ENCODE data around the gene BRD8. TPM values are rescaled to one million over a fixed set of nuclear protein-coding genes. Genes with fewer than 3 reads are reported as not detected.

BRD8 gene
- total and polyA plus RNA-seq, 4 donors, result 23.3 to 80.1 (median 33.5) TPM

DNA sequence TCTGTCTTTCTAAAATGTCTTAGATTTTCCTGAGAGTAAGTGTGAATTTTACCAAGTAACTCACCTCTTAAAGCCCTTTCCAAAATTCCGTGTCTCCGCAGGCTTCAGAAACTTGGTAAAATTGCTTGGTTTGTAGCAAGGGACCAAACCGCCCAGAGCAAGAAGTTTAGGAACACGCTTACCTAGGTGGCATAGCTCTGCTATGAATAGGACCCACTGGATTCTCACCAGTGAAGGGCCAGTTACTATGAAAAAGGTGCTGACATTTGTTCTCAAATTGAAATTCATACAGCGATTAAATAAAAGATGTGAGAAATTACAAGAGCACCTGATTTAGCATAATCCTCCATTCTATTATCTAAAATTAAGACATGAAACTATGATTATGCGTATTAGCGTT lies 45.9 kb downstream of the BRD8 start:
- Histone ChIP-seq H3K36me3 (ENCODE audit: control insufficient read depth in 4 of 4, insufficient read depth in 4 of 4, low read length in 4 of 4) (no peaks in the 10 kb centered on the region), H3K4me3 (no peak overlapping the region), H3K9me3 (ENCODE audit: control insufficient read depth in 4 of 4, insufficient read depth in 3 of 4, low read length in 3 of 4) (no peaks in the 10 kb centered on the region), H3K27ac (ENCODE audit: low read depth in 1 of 2, low read length in 1 of 2) (no peak overlapping the region), H3K4me1 (ENCODE audit: control insufficient read depth in 5 of 5, insufficient read depth in 5 of 5, low read length in 5 of 5) (no peaks in the 10 kb centered on the region), H3K9ac (ENCODE audit: insufficient read depth in 1 of 2, low read length in 2 of 2) (no peak overlapping the region), H3K27me3 (ENCODE audit: control insufficient read depth in 3 of 3, insufficient read depth in 3 of 3, low read length in 2 of 3) (no peaks in the 10 kb centered on the region)
- ATAC-seq (ENCODE audit: insufficient read depth, low FRiP score) (no peak), DNase-seq (no peak)
- TF ChIP-seq CTCF (IDR thresholded peaks at IDR 0.05; ENCODE audit: control extremely low read depth, extremely low read depth), result no peak
- WGBS, 2 donors, result 92 to 94% methylated on average over 7 of the region's 7 CpGs

- DNase-seq (no peak), ATAC-seq (ENCODE audit: insufficient read depth, low FRiP score) (no peak)
- Histone ChIP-seq H3K9ac (ENCODE audit: insufficient read depth in 1 of 2, low read length in 2 of 2) (no peak overlapping the region), H3K9me3 (ENCODE audit: control insufficient read depth in 4 of 4, insufficient read depth in 3 of 4, low read length in 3 of 4) (no peaks in the 10 kb centered on the region), H3K27me3 (ENCODE audit: control insufficient read depth in 3 of 3, insufficient read depth in 3 of 3, low read length in 2 of 3) (no peaks in the 10 kb centered on the region), H3K36me3 (ENCODE audit: control insufficient read depth in 4 of 4, insufficient read depth in 4 of 4, low read length in 4 of 4) (no peaks in the 10 kb centered on the region), H3K27ac (ENCODE audit: low read depth in 1 of 2, low read length in 1 of 2) (no peak overlapping the region), H3K4me1 (ENCODE audit: control insufficient read depth in 5 of 5, insufficient read depth in 5 of 5, low read length in 5 of 5) (no peaks in the 10 kb centered on the region), H3K4me3 (no peak overlapping the region)
- no peak for TF ChIP-seq CTCF (IDR thresholded peaks at IDR 0.05; ENCODE audit: control extremely low read depth, extremely low read depth)
- WGBS, 2 donors, result 91 to 96% methylated on average over 6 of the region's 6 CpGs
Measured at GRCh38 chr5:138129347-138129746, 49.1 kb downstream of the BRD8 start.

GRCh38 chr5:138128334-138128733 lies 50.1 kb downstream of the BRD8 start:
- DNase-seq (no peak), ATAC-seq (ENCODE audit: insufficient read depth, low FRiP score) (no peak)
- no peaks in the 10 kb centered on the region for H3K36me3 ChIP-seq (ENCODE audit: control insufficient read depth in 4 of 4, insufficient read depth in 4 of 4, low read length in 4 of 4)
- H3K4me3 ChIP-seq, result no peak overlapping the region
- no peaks in the 10 kb centered on the region for H3K27me3 ChIP-seq (ENCODE audit: control insufficient read depth in 3 of 3, insufficient read depth in 3 of 3, low read length in 2 of 3)
- no peaks in the 10 kb centered on the region for H3K9me3 ChIP-seq (ENCODE audit: control insufficient read depth in 4 of 4, insufficient read depth in 3 of 4, low read length in 3 of 4)
- H3K4me1 ChIP-seq (ENCODE audit: control insufficient read depth in 5 of 5, insufficient read depth in 5 of 5, low read length in 5 of 5), result no peaks in the 10 kb centered on the region
- no peak overlapping the region for H3K9ac ChIP-seq (ENCODE audit: insufficient read depth in 1 of 2, low read length in 2 of 2)
- TF ChIP-seq CTCF (IDR thresholded peaks at IDR 0.05; ENCODE audit: control extremely low read depth, extremely low read depth), result no peak
- H3K27ac ChIP-seq (ENCODE audit: low read depth in 1 of 2, low read length in 1 of 2), result no peak overlapping the region
- WGBS, 2 donors, result 42 to 57% methylated on average over 5 of the region's 5 CpGs

GRCh38 chr5:138115254-138115653 lies 63.2 kb downstream of the BRD8 start:
- no peak for DNase-seq
- Histone ChIP-seq H3K36me3 (ENCODE audit: control insufficient read depth in 4 of 4, insufficient read depth in 4 of 4, low read length in 4 of 4) (no peaks in the 10 kb centered on the region), H3K9ac (ENCODE audit: insufficient read depth in 1 of 2, low read length in 2 of 2) (no peak overlapping the region), H3K9me3 (ENCODE audit: control insufficient read depth in 4 of 4, insufficient read depth in 3 of 4, low read length in 3 of 4) (no peaks in the 10 kb centered on the region), H3K4me1 (ENCODE audit: control insufficient read depth in 5 of 5, insufficient read depth in 5 of 5, low read length in 5 of 5) (peaks cover 0 to 5% (median 0%) of the 10 kb centered on the region in 5 donors), H3K27ac (ENCODE audit: low read depth in 1 of 2, low read length in 1 of 2) (no peak overlapping the region), H3K27me3 (ENCODE audit: control insufficient read depth in 3 of 3, insufficient read depth in 3 of 3, low read length in 2 of 3) (no peaks in the 10 kb centered on the region), H3K4me3 (no peak overlapping the region)
- ATAC-seq (ENCODE audit: insufficient read depth, low FRiP score), result no peak
- TF ChIP-seq CTCF (IDR thresholded peaks at IDR 0.05; ENCODE audit: control extremely low read depth, extremely low read depth), result no peak

Measured in lung (tissue), 12 donors.